Upper lobe of left lung (tissue), 6 donors: ENCODE data around the gene NOX5. TPM values are rescaled to one million over a fixed set of nuclear protein-coding genes. Genes with fewer than 3 reads are reported as not detected.
A peak's percentile ranks its signal among the peaks of the same experiment; 100 is the strongest.

Experiments used
- ATAC-seq, 2 donors: fragments of 200-7000 bp; cut with Tn5 transposase; one replicate each; pipeline ENCODE4 v1.9.1; 2022; ENCODE audit warnings: mild to moderate bottlenecking in 2 of 2, moderate library complexity in 2 of 2; ENCODE audit not compliant: low FRiP score in 2 of 2
- DNase-seq, 2 donors: peaks; one replicate each; pipeline ENCODE4 v3.0.0-alpha.2; 2019 to 2020
- H3K27ac ChIP-seq, 4 donors: fragments of 200-600 bp; sonication (generic); one replicate each; pipeline ENCODE4 v1.5.1; 2016 to 2019
- H3K27me3 ChIP-seq, 4 donors: fragments of 200-600 bp; sonication (generic); one replicate each; pipeline ENCODE4 v1.5.1; 2017 to 2019
- H3K36me3 ChIP-seq, 4 donors: fragments of 200-600 bp; sonication (generic); one replicate each; pipeline ENCODE4 v1.5.1; 2016 to 2019
- H3K4me1 ChIP-seq, 4 donors: fragments of 200-600 bp; sonication (generic); one replicate each; pipeline ENCODE4 v1.5.1; 2018 to 2019
- H3K4me3 ChIP-seq, 4 donors: fragments of 200-600 bp; sonication (generic); one replicate each; pipeline ENCODE4 v1.5.1; 2017 to 2019; ENCODE audit warnings: mild to moderate bottlenecking in 2 of 4, moderate library complexity in 1 of 4
- H3K9me3 ChIP-seq, 4 donors: fragments of 200-600 bp; sonication (generic); one replicate each; pipeline ENCODE4 v1.5.1; 2018 to 2019
- CTCF ChIP-seq, 6 experiments: fragments of 450-650 bp in 4 of 6; fragments of 200-600 bp in 2 of 6; sonication (generic) in 2 of 6; IDR thresholded peaks; one replicate each; pipeline ENCODE4 v1.5.1; 2016 to 2019; ENCODE audit warnings: antibody characterized with exemption in 6 of 6
- EP300 ChIP-seq, 4 donors: sonication (generic); formaldehyde crosslinking; IDR thresholded peaks; one replicate each; pipeline ENCODE4 v1.5.1; 2017; ENCODE audit warnings: antibody characterized with exemption in 4 of 4, control low read depth in 2 of 4
- POLR2A ChIP-seq, 4 donors: fragments of 450-650 bp; IDR thresholded peaks; one replicate each; pipeline ENCODE4 v1.5.1; 2016 to 2017; ENCODE audit warnings: antibody characterized with exemption in 4 of 4, mild to moderate bottlenecking in 2 of 4
- POLR2AphosphoS5 ChIP-seq, 2 donors: sonication (generic); formaldehyde crosslinking; IDR thresholded peaks; one replicate each; pipeline ENCODE4 v1.5.1; 2017; ENCODE audit warnings: antibody characterized with exemption in 2 of 2
- WGBS, 2 donors: methylation state at CpG; one replicate each; pipeline ENCODE4 v1.1.5; 2017 to 2018; 5-methylcytosine and 5-hydroxymethylcytosine counted together
- total RNA-seq, 6 donors: library from RNA; depleted of rRNA in 4 of 6; stranded (reverse); fragments of >200 nt in 4 of 6; gene quantifications; one replicate each; pipeline versions ENCODE4 v1.1.0 to v1.2.1, GENCODE V29; 2016 to 2021
- donor health status: DM: no; HTN: no; CAD: no; lungs with moderate emphysema.
- donor health status: DM: no; HTN: yes; CAD: no; lungs with severe emphysema.

The NOX5 gene
- total RNA-seq, 6 donors from 2014 or later, result 0.20 to 5.7 (median 1.4) TPM; not detected in 2

GRCh38 chr15:69026355-69026754 is 11.9 kb downstream of the NOX5 start:
- Histone ChIP-seq H3K4me1 (peaks cover 0 to 3% (median under 1%) of the 10 kb centered on the region in 4 donors), H3K4me3 (no peak overlapping the region), H3K27me3 (no peaks in the 10 kb centered on the region), H3K27ac (no peak overlapping the region), H3K36me3 (no peaks in the 10 kb centered on the region), H3K9me3 (no peaks in the 10 kb centered on the region)
- ATAC-seq, result no peak
- no peak for DNase-seq
- TF ChIP-seq POLR2AphosphoS5 (IDR thresholded peaks at IDR 0.05) (no peak), EP300 (IDR thresholded peaks at IDR 0.05) (no peak), CTCF (IDR thresholded peaks at IDR 0.05) (no peak), POLR2A (IDR thresholded peaks at IDR 0.05) (no peak)
- WGBS, 2 donors, result 78 to 93% methylated on average over 5 of the region's 5 CpGs

- DNase-seq, result no peak
- TF ChIP-seq CTCF (IDR thresholded peaks at IDR 0.05), result no peak
- TF ChIP-seq EP300 (IDR thresholded peaks at IDR 0.05), result no peak
- TF ChIP-seq POLR2A (IDR thresholded peaks at IDR 0.05), result no peak
- TF ChIP-seq POLR2AphosphoS5 (IDR thresholded peaks at IDR 0.05), result no peak
- ATAC-seq, result no peak
Measured at GRCh38 chr15:69027976-69028518, 13.6 kb downstream of the NOX5 start.

GRCh38 chr15:69031013-69032001 is 16.8 kb downstream of the NOX5 start:
- no peak overlapping the region for H3K27ac ChIP-seq
- no peaks in the 10 kb centered on the region for H3K36me3 ChIP-seq
- no peaks in the 10 kb centered on the region for H3K9me3 ChIP-seq
- WGBS, 2 donors, result 18 to 26% methylated on average over 27 to 29 of the region's 42 CpGs
- peaks cover 4 to 11% (median 7%) of the 10 kb centered on the region in 4 donors for H3K4me1 ChIP-seq
- peak overlapping the region in 3 of 4 donors; percentile 14 to 44 (median 40) for H3K4me3 ChIP-seq
- ATAC-seq (peak; percentile 58 to 68), DNase-seq (peak; percentile 66 to 87)
- TF ChIP-seq EP300 (IDR thresholded peaks at IDR 0.05), result no peak
- TF ChIP-seq CTCF (IDR thresholded peaks at IDR 0.05), result peak in 5 of 6 experiments; percentile 28 to 64 (median 47)
- TF ChIP-seq POLR2AphosphoS5 (IDR thresholded peaks at IDR 0.05), result no peak
- no peak for TF ChIP-seq POLR2A (IDR thresholded peaks at IDR 0.05)
- H3K27me3 ChIP-seq, result no peaks in the 10 kb centered on the region

More at GRCh38 chr15:69027976-69028518, 13.6 kb downstream of the NOX5 start:
- Histone ChIP-seq H3K27me3 (no peaks in the 10 kb centered on the region), H3K27ac (no peak overlapping the region), H3K9me3 (no peaks in the 10 kb centered on the region), H3K4me3 (no peak overlapping the region), H3K36me3 (no peaks in the 10 kb centered on the region), H3K4me1 (peaks cover 4 to 11% (median 7%) of the 10 kb centered on the region in 4 donors)
- WGBS, 2 donors, result 95 to 96% methylated on average over 5 to 9 of the region's 9 CpGs

- 36 to 44% methylated on average over 5 of the region's 5 CpGs for WGBS, 2 donors
- ATAC-seq, result no peak
- Histone ChIP-seq H3K9me3 (no peaks in the 10 kb centered on the region), H3K27ac (no peak overlapping the region), H3K36me3 (no peaks in the 10 kb centered on the region), H3K4me3 (peak overlapping the region in 2 of 4 donors; percentile 40 to 44), H3K27me3 (no peaks in the 10 kb centered on the region), H3K4me1 (peaks cover 4 to 11% (median 7%) of the 10 kb centered on the region in 4 donors)
- DNase-seq, result no peak
- no peak for TF ChIP-seq POLR2AphosphoS5 (IDR thresholded peaks at IDR 0.05)
- TF ChIP-seq CTCF (IDR thresholded peaks at IDR 0.05), result no peak
Measured at GRCh38 chr15:69032031-69032430, 17.5 kb downstream of the NOX5 start.
